Measurements from ENCODE around the gene LAT. TPM values are rescaled to one million over a fixed set of nuclear protein-coding genes. Genes with fewer than 3 reads are reported as not detected.

The LAT gene
- total and polyA plus RNA-seq, 4 donors = 9.0 to 155 (median 17.3) TPM

DNA sequence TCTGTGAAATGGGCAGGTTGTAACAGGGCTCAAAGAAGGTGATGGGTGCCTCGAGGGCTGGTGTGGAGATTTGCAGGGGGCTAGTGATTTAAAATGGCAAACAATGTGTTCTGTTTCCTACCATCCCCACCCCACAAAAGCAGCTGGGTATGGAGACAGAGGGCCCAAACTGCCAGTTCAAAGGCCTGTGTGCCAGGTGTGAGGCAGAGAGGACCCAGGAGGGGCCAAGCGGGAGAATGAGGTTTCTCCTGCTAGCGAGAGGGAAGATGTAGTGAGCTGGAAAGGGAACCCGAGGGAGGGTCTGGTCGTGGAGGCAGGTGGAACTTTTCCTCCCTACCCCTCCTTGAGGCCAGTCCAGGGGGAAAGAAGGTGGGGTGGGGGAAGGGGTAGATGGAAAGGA, 39.4 kb downstream of the LAT start:
- ATAC-seq (ENCODE audit: low FRiP score) (no peak), DNase-seq (peak in 1 of 2 donors; percentile 32)
- H3K27me3 ChIP-seq (ENCODE audit: control insufficient read depth in 1 of 2, insufficient read depth in 2 of 2, low read length in 1 of 2) = no peaks in the 10 kb centered on the region
- intact Hi-C loops (cut with DNase I) = no loop called here
- H3K27ac ChIP-seq (ENCODE audit: low read depth in 1 of 2, low read length in 2 of 2) = no peak overlapping the region
- no peak overlapping the region for H3K4me3 ChIP-seq (ENCODE audit: low read length in 2 of 2)
- H3K36me3 ChIP-seq (ENCODE audit: control insufficient read depth in 1 of 2, insufficient read depth in 2 of 2, low read length in 1 of 2) = no peaks in the 10 kb centered on the region
- no peaks in the 10 kb centered on the region for H3K4me1 ChIP-seq (ENCODE audit: control insufficient read depth in 1 of 2, insufficient read depth in 2 of 2, low read length in 2 of 2)
- no peaks in the 10 kb centered on the region for H3K9me3 ChIP-seq (ENCODE audit: control insufficient read depth, low read length)
- WGBS, 2 donors = 64 to 67% methylated on average over 5 of the region's 5 CpGs

DNA sequence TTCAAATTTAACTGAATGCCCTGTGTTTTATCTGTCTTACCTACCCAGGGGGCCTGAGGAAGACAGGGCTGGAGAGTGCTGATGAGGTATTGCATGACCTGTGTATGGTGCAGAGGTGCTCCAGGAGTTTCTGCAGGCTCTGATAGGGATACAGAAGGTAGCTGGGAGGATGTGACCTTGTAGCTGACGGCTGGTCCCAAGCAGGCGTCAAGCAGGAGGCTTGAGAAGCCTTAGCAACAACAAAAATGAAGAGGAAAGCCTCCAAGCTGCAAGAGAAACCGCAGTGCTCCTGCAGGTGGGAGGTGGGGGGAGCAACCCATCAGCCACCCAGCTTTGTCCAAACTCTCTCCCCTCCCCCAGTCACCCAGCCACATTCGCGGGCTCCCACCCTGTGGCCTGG, 40.4 kb downstream of the LAT start:
- WGBS, 2 donors = 58 to 72% methylated on average over 5 of the region's 5 CpGs
- intact Hi-C loops (cut with DNase I) = no loop called here
- no peaks in the 10 kb centered on the region for H3K4me1 ChIP-seq (ENCODE audit: control insufficient read depth in 1 of 2, insufficient read depth in 2 of 2, low read length in 2 of 2)
- no peaks in the 10 kb centered on the region for H3K27me3 ChIP-seq (ENCODE audit: control insufficient read depth in 1 of 2, insufficient read depth in 2 of 2, low read length in 1 of 2)
- H3K27ac ChIP-seq (ENCODE audit: low read depth in 1 of 2, low read length in 2 of 2) = no peak overlapping the region
- DNase-seq = no peak
- ATAC-seq (ENCODE audit: low FRiP score) = no peak
- no peaks in the 10 kb centered on the region for H3K9me3 ChIP-seq (ENCODE audit: control insufficient read depth, low read length)
- H3K36me3 ChIP-seq (ENCODE audit: control insufficient read depth in 1 of 2, insufficient read depth in 2 of 2, low read length in 1 of 2) = no peaks in the 10 kb centered on the region
- H3K4me3 ChIP-seq (ENCODE audit: low read length in 2 of 2) = no peak overlapping the region

DNA sequence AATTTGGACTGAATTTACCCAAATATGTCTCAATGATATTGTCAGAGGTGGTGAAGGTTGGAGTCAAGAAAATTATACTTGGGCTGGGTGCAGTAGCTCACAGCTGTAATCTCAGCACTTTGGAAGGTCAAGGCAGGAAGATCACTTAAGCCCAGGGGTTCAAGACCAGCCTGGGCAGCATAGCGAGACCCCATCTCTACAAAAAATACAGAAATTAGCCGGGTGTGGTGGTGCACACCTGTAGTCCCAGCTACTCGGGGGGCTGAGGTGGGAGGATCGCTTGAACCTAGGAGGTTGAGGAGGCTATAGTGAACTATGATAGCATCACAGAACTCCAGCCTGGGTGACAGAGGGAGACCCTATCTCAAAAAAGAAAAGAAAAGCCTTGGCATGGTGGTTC, 40.9 kb downstream of the LAT start:
- H3K27me3 ChIP-seq (ENCODE audit: control insufficient read depth in 1 of 2, insufficient read depth in 2 of 2, low read length in 1 of 2) = no peaks in the 10 kb centered on the region
- DNase-seq = peak in 1 of 2 donors; percentile 11
- intact Hi-C loops (cut with DNase I) = no loop called here
- no peaks in the 10 kb centered on the region for H3K9me3 ChIP-seq (ENCODE audit: control insufficient read depth, low read length)
- H3K27ac ChIP-seq (ENCODE audit: low read depth in 1 of 2, low read length in 2 of 2) = no peak overlapping the region
- no peak for ATAC-seq (ENCODE audit: low FRiP score)
- no peaks in the 10 kb centered on the region for H3K4me1 ChIP-seq (ENCODE audit: control insufficient read depth in 1 of 2, insufficient read depth in 2 of 2, low read length in 2 of 2)
- WGBS, 2 donors = 86 to 88% methylated on average over 4 of the region's 4 CpGs
- no peaks in the 10 kb centered on the region for H3K36me3 ChIP-seq (ENCODE audit: control insufficient read depth in 1 of 2, insufficient read depth in 2 of 2, low read length in 1 of 2)
- H3K4me3 ChIP-seq (ENCODE audit: low read length in 2 of 2) = no peak overlapping the region

DNA sequence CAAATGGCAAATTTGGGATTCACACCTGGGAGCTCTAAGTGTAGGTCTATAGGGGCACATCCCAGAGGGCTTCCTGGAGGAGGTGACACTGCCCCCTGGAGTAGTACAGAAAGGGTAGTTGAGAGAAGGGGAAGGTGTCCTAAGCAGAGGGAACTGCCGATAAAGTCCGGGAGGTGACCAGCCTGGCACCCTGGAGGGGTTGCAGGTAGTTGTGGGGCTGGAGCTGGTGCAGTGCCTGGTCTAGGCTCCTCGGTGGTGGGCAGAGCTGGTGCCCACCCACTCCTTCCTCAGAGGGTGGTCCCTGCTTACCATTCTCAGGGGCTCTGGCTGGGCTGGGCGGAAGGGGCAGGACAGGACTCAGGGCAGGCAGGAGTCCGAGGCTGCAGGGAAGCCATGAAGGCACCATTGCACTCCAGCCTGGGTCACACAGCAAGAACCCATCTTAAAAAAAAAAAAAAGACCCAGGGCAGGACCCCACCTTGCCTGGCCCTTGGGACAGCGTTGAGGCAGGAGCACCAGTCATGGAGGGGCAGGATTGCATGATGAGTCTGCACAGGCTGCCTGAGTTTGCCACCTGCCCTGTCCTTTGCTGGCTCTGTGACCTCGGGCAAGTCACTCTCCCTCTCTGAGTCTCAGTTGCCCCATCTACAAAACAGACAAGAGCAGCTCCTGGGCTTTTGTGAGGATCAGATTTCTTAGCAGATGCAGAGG, 43.8 kb downstream of the LAT start:
- H3K36me3 ChIP-seq (ENCODE audit: control insufficient read depth in 1 of 2, insufficient read depth in 2 of 2, low read length in 1 of 2) = no peaks in the 10 kb centered on the region
- H3K4me3 ChIP-seq (ENCODE audit: low read length in 2 of 2) = no peak overlapping the region
- ATAC-seq (ENCODE audit: low FRiP score) (no peak), DNase-seq (peak in 1 of 2 donors; percentile 48)
- no peak overlapping the region for H3K27ac ChIP-seq (ENCODE audit: low read depth in 1 of 2, low read length in 2 of 2)
- no peaks in the 10 kb centered on the region for H3K27me3 ChIP-seq (ENCODE audit: control insufficient read depth in 1 of 2, insufficient read depth in 2 of 2, low read length in 1 of 2)
- no peaks in the 10 kb centered on the region for H3K9me3 ChIP-seq (ENCODE audit: control insufficient read depth, low read length)
- no peaks in the 10 kb centered on the region for H3K4me1 ChIP-seq (ENCODE audit: control insufficient read depth in 1 of 2, insufficient read depth in 2 of 2, low read length in 2 of 2)
- 75 to 79% methylated on average over 7 of the region's 7 CpGs for WGBS, 2 donors
- intact Hi-C loops (cut with DNase I) = no loop called here

DNA sequence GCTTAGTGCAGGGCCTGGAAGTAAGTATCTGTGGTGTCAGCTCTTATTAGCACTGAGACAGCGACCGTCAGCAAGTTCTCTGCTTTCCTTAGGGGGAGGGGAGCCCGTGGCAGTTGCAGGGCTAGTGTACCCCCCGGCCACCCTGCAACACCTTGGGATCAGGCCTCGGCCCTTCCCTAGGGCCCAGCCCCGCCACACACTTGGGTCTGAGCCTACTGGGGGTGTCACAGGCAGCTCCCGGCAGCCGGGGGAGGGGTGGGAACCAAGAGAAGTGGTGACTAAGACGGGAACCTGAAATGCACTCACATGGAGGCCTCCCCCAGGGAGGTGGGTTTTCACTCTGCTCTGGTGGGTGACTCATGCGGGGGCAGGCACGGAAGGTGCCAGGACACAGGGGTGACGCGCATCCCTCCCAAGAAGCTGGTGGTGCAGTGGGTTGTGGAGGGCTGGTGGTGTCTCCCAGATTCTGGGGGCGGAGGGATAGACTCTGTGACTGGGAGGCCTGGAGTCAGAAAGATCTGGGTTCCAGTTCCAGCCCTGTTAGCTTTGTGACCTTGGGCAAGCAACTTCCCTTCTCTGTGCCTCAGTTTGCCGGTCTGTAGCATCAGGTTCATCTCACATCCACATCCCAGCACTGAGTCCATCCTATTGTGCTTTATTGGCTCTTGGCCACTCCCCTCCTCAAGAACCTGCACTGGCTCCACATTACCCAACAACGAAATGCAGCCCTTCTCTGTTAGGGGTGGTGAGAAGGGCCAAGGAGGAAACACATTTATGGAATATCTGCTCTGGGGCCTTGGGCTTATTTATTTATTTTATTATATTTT, 44.5 kb downstream of the LAT start:
- Histone ChIP-seq H3K27ac (ENCODE audit: low read depth in 1 of 2, low read length in 2 of 2) (no peak overlapping the region), H3K4me3 (ENCODE audit: low read length in 2 of 2) (no peak overlapping the region), H3K27me3 (ENCODE audit: control insufficient read depth in 1 of 2, insufficient read depth in 2 of 2, low read length in 1 of 2) (no peaks in the 10 kb centered on the region), H3K36me3 (ENCODE audit: control insufficient read depth in 1 of 2, insufficient read depth in 2 of 2, low read length in 1 of 2) (no peaks in the 10 kb centered on the region), H3K4me1 (ENCODE audit: control insufficient read depth in 1 of 2, insufficient read depth in 2 of 2, low read length in 2 of 2) (no peaks in the 10 kb centered on the region), H3K9me3 (ENCODE audit: control insufficient read depth, low read length) (no peaks in the 10 kb centered on the region)
- ATAC-seq (ENCODE audit: low FRiP score) (no peak), DNase-seq (peak in 1 of 2 donors; percentile 78)
- 32 to 35% methylated on average over 16 of the region's 16 CpGs for WGBS, 2 donors
- intact Hi-C loops (cut with DNase I) = no loop called here

DNA sequence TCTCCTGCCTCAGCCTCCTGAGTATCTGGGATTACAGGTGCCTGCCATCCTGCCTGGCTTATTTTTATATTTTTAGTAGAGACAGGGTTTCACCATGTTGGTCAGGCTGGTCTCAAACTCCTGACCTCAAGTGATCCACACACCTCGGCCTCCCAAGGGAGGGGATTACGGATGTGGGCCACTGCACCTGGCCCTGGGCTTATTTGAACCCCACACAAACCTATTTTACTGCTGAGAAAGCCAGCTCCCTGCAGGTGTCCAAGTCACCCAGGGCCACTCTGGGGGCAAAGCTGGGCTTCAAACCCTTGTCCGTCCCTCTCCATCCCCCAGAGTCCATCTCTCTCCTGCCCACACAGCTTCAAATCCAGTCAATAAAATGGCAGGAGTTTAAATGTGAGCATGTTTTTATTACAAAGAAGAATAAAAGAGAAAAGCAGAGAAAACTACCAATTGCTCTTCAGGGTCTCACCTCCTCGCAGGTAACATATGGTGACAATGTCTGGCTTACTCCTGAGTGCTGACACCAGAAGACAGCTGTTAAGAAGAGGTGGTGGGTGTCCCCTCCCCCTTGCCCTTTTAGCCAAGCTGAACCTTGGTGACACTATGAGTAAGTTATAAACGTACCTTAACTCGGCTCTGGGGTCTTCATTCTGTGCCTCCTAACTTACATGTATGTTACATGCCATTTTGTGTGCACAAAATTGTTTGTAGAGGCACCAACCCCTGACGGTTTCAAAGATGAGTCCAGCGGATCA, 45.4 kb downstream of the LAT start:
- H3K4me3 ChIP-seq (ENCODE audit: low read length in 2 of 2) = no peak overlapping the region
- no peaks in the 10 kb centered on the region for H3K4me1 ChIP-seq (ENCODE audit: control insufficient read depth in 1 of 2, insufficient read depth in 2 of 2, low read length in 2 of 2)
- intact Hi-C loops (cut with DNase I) = no loop called here
- H3K27ac ChIP-seq (ENCODE audit: low read depth in 1 of 2, low read length in 2 of 2) = no peak overlapping the region
- H3K9me3 ChIP-seq (ENCODE audit: control insufficient read depth, low read length) = no peaks in the 10 kb centered on the region
- no peaks in the 10 kb centered on the region for H3K36me3 ChIP-seq (ENCODE audit: control insufficient read depth in 1 of 2, insufficient read depth in 2 of 2, low read length in 1 of 2)
- ATAC-seq (ENCODE audit: low FRiP score) = no peak
- DNase-seq = peak in 1 of 2 donors; percentile 36
- WGBS, 2 donors = 64 to 74% methylated on average over 8 of the region's 8 CpGs
- no peaks in the 10 kb centered on the region for H3K27me3 ChIP-seq (ENCODE audit: control insufficient read depth in 1 of 2, insufficient read depth in 2 of 2, low read length in 1 of 2)

Other genes with a start within 250 kb of the LAT start
- gene NPIPB9, start 233.3 kb upstream of the LAT start, total RNA-seq = 1 to 10 TPM; 2.8 to 4.1 TPM
- under 1 TPM in 1 of 2 donors, not detected in 1; 0.18 TPM for gene NPIPB9, start 233.3 kb upstream of the LAT start, polyA plus RNA-seq
- 100 to 1,000 TPM in 1 of 2 donors, 10 to 100 TPM in 1; 97.6 to 124 TPM for gene ATXN2L, start 162.1 kb upstream of the LAT start, total RNA-seq
- gene ATXN2L, start 162.1 kb upstream of the LAT start, polyA plus RNA-seq = 10 to 100 TPM; 22.4 to 54.9 TPM
- gene TUFM, start 138.7 kb upstream of the LAT start, total RNA-seq = 10 to 100 TPM; 71.2 to 71.5 TPM
- 100 to 1,000 TPM in 1 of 2 donors, 10 to 100 TPM in 1; 67.2 to 154 TPM for gene TUFM, start 138.7 kb upstream of the LAT start, polyA plus RNA-seq
- 10 to 100 TPM; 35.5 to 64.2 TPM for gene SH2B1, start 121.2 kb upstream of the LAT start, total RNA-seq
- gene SH2B1, start 121.2 kb upstream of the LAT start, polyA plus RNA-seq = 10 to 100 TPM; 21.2 to 70.1 TPM
- under 1 TPM; 0.36 to 0.97 TPM for gene ATP2A1, start 106.6 kb upstream of the LAT start, total RNA-seq
- under 1 TPM; 0.38 to 0.49 TPM for gene ATP2A1, start 106.6 kb upstream of the LAT start, polyA plus RNA-seq
- 10 to 100 TPM; 11.5 to 18.8 TPM for gene RABEP2, start 59.8 kb upstream of the LAT start, total RNA-seq
- 10 to 100 TPM; 18.3 to 30.0 TPM for gene RABEP2, start 59.8 kb upstream of the LAT start, polyA plus RNA-seq
- under 1 TPM; 0.63 to 0.71 TPM for gene CD19, start 53.1 kb upstream of the LAT start, total RNA-seq
- under 1 TPM in 1 of 2 donors, not detected in 1; 0.10 TPM for gene CD19, start 53.1 kb upstream of the LAT start, polyA plus RNA-seq
- gene NFATC2IP, start 34.1 kb upstream of the LAT start, total RNA-seq = 10 to 100 TPM; 21.5 to 38.5 TPM
- gene NFATC2IP, start 34.1 kb upstream of the LAT start, polyA plus RNA-seq = 10 to 100 TPM in 1 of 2 donors, 1 to 10 TPM in 1; 6.9 to 37.7 TPM
- 10 to 100 TPM; 20.9 to 25.1 TPM for gene SPNS1, start 10.3 kb upstream of the LAT start, total RNA-seq
- gene SPNS1, start 10.3 kb upstream of the LAT start, polyA plus RNA-seq = 100 to 1,000 TPM in 1 of 2 donors, 10 to 100 TPM in 1; 11.8 to 112 TPM